H1 (cell line): ENCODE measurements around the gene ELMOD2. TPM values are rescaled to one million over a fixed set of nuclear protein-coding genes. Genes with fewer than 3 reads are reported as not detected.

Source experiments
- CHD7 ChIP-seq: fragments of 300-600 bp; sonication (generic); IDR thresholded peaks from 2 replicates; pipeline ENCODE4 v1.7.1; 2012; ENCODE audit warnings: low read length, moderate library complexity, mild to moderate bottlenecking, inconsistent platforms; ENCODE audit not compliant: insufficient replicate concordance
- CTCF ChIP-seq, 3 experiments: IDR thresholded peaks; 1 replicate in 2 of 3; 2 replicates in 1 of 3; pipeline versions ENCODE4 v1.5.1 to v1.6.1; 2011; ENCODE audit warnings: low read length in 3 of 3, mild to moderate bottlenecking in 3 of 3, inconsistent platforms in 2 of 3, low read depth in 1 of 3, moderate library complexity in 1 of 3; ENCODE audit not compliant: insufficient read depth in 1 of 3; ENCODE audit errors: control extremely low read depth in 1 of 3
- HDAC2 ChIP-seq, 2 experiments: fragments of 300-600 bp in 1 of 2; sonication (generic) in 1 of 2; IDR thresholded peaks; 2 replicates each; pipeline ENCODE4 v1.6.1; 2011 to 2012; ENCODE audit warnings: low read depth in 2 of 2, low read length in 2 of 2, mild to moderate bottlenecking in 2 of 2, moderate library complexity in 2 of 2, borderline replicate concordance in 1 of 2, inconsistent platforms in 1 of 2
- MAFK ChIP-seq: IDR thresholded peaks from 2 replicates; pipeline ENCODE4 v1.6.1; 2012; ENCODE audit warnings: low read depth, mild to moderate bottlenecking, improper control_type of control experiment, low read length
- POLR2A ChIP-seq, 2 experiments: IDR thresholded peaks; 1 replicate in 1 of 2; 2 replicates in 1 of 2; pipeline ENCODE4 v1.6.1; 2011; ENCODE audit warnings: low read depth in 2 of 2, low read length in 2 of 2, mild to moderate bottlenecking in 2 of 2; ENCODE audit errors: control extremely low read depth in 1 of 2
- RFX5 ChIP-seq: IDR thresholded peaks from 2 replicates; pipeline ENCODE4 v1.6.1; 2011; ENCODE audit warnings: low read depth, low read length, improper control_type of control experiment, borderline replicate concordance
- polyA plus RNA-seq, 7 experiments: library from polyadenylated mRNA; depleted of rRNA in 3 of 7; stranded (reverse) in 5 of 7; unstranded in 2 of 7; fragments of >200 nt in 5 of 7; fragments of 200-250 nt in 2 of 7; gene quantifications; 1 replicate in 5 of 7; 2 replicates in 1 of 7; 4 replicates in 1 of 7; pipeline versions ENCODE4 v1.2.1 to v1.2.3, GENCODE V29; 2011 to 2013; ENCODE audit warnings: missing spikeins in 2 of 7, mixed read lengths in 2 of 7
- total RNA-seq: library from RNA; stranded (reverse); fragmentation: NEBNext Ultra II Directional; extraction: Animal tissue kit (Norgen Biotek cat#: 25700); gene quantifications from 2 replicates; pipeline ENCODE4 v1.2.1, GENCODE V29; 2021

The ELMOD2 gene
- total and polyA plus RNA-seq, 2 of the 8 experiments (the other 6 are each of a cell fraction or from before 2014, with no cell fraction given) = 6.6 to 27.9 TPM

GRCh38 chr4:140568507-140569306 is 44.7 kb downstream of the ELMOD2 start, which contains the start of gene UCP1 (continued):
- no peak for TF ChIP-seq CHD7
- no peak for TF ChIP-seq RFX5
- TF ChIP-seq POLR2A (IDR thresholded peaks at IDR 0.05; ENCODE audit: control extremely low read depth in 1 of 2, low read depth in 2 of 2, low read length in 2 of 2) = peak in 1 of 2 experiments; percentile 68; a peak in 2 of 3 replicates
- TF ChIP-seq MAFK = no peak
- peak in 1 of 3 experiments; percentile 20; a peak in 1 of 4 replicates for TF ChIP-seq CTCF (IDR thresholded peaks at IDR 0.05; ENCODE audit: control extremely low read depth in 1 of 3, insufficient read depth in 1 of 3, low read depth in 1 of 3, low read length in 3 of 3)
- TF ChIP-seq HDAC2 (IDR thresholded peaks at IDR 0.05; ENCODE audit: borderline replicate concordance in 1 of 2, low read depth in 2 of 2, low read length in 2 of 2) = no peak
